AG09309 (cell line): Measurements from ENCODE around the gene TSKS.
A peak's percentile ranks its signal among the peaks of the same experiment; 100 is the strongest.

Experiments used
- DNase-seq: peaks from one replicate; pipeline ENCODE4 v3.0.0-alpha.2; 2010; ENCODE audit warnings: low read depth
- H3K4me3 ChIP-seq: 2 replicates; pipeline ENCODE4 v1.5.1; 2011; ENCODE audit warnings: mild to moderate bottlenecking, low read depth, low read length, moderate library complexity; ENCODE audit not compliant: control insufficient read depth
- TF ChIP-seq, protein P1 (sequence below): IDR thresholded peaks from 2 replicates; pipeline ENCODE4 v1.5.1; 2011; ENCODE audit warnings: mild to moderate bottlenecking, low read depth, low read length, inconsistent platforms; ENCODE audit not compliant: insufficient read depth, control insufficient read depth; ENCODE audit errors: missing control alignments

The TSKS gene, protein sequence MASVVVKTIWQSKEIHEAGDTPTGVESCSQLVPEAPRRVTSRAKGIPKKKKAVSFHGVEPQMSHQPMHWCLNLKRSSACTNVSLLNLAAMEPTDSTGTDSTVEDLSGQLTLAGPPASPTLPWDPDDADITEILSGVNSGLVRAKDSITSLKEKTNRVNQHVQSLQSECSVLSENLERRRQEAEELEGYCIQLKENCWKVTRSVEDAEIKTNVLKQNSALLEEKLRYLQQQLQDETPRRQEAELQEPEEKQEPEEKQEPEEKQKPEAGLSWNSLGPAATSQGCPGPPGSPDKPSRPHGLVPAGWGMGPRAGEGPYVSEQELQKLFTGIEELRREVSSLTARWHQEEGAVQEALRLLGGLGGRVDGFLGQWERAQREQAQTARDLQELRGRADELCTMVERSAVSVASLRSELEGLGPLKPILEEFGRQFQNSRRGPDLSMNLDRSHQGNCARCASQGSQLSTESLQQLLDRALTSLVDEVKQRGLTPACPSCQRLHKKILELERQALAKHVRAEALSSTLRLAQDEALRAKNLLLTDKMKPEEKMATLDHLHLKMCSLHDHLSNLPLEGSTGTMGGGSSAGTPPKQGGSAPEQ

DNA sequence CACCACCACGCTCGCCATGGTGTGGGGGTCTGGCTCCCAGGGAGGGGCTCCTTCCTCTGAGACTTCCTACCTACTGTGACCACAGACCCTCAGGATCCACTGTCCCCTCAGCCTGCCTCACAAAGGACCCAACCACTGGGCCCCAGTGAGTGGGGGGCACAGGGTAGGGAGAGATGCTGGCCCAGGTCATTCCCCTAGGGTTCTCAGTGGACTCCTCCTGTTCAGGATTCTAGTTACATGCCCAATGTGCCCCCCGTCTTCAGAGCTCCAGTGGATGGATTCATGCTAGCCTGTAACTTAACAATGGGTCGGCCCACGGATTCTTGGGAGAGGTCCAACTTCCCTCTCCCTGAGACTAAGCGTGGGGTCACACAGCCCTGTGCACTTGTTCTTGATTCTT lies at the start of gene TSKS:
TSS of gene TSKS (minus strand) at position 77 of the 400 bp plus-strand sequence. CDS start at position 18, 59 bp downstream.
- no peak for DNase-seq
- H3K4me3 ChIP-seq = no peak within 1 kb of the TSS
- TF ChIP-seq, protein P1, sequence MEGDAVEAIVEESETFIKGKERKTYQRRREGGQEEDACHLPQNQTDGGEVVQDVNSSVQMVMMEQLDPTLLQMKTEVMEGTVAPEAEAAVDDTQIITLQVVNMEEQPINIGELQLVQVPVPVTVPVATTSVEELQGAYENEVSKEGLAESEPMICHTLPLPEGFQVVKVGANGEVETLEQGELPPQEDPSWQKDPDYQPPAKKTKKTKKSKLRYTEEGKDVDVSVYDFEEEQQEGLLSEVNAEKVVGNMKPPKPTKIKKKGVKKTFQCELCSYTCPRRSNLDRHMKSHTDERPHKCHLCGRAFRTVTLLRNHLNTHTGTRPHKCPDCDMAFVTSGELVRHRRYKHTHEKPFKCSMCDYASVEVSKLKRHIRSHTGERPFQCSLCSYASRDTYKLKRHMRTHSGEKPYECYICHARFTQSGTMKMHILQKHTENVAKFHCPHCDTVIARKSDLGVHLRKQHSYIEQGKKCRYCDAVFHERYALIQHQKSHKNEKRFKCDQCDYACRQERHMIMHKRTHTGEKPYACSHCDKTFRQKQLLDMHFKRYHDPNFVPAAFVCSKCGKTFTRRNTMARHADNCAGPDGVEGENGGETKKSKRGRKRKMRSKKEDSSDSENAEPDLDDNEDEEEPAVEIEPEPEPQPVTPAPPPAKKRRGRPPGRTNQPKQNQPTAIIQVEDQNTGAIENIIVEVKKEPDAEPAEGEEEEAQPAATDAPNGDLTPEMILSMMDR = no peak

DNA sequence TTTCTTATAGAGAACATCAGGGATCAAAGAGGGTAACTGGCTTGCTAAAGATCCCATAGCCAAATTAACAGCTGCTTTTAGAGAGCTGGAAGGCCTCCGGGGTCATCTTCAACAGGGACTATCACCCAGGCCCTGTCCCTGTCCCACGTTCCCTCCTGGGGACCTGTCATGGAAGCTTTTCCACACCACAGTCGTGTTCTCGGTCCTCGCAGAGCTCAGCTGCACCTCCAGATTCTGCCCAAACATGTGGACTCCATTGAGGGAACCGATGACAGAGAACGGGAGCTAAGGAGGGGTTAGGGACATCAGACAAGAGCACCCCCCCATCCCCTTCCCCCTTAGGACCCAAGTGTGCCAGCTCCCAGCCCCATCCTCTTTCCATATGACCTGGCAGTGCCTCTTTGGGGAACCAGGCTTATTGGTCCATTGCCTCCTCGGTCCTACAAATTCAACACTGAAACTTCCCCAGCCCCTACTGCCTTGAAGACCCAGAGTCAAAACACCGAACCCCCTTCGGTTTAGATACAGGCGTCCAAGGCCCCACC lies 49.4 kb upstream of the TSKS start:
- TF ChIP-seq, protein P1 = no peak
- no peak for DNase-seq
- H3K4me3 ChIP-seq = peak overlapping the region; percentile 90

DNA sequence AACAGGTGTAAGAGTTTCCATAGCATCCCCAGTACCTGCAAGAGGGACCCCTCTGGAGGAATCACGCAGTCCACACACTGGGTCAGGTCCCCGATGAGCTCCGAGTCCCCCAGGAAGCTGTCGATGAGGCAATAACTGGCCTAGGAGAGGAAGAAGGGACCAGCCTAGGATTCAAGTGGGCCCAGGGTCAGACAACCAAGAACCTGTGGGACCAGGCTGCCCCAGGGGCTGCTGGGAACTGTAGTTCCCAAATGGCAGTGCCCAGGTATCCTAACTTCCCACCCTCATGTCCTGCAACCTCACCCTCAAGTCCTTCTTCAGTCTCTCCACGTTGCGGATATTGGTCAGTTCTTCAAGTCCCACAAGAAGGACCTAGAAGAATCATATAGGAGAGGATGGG lies 48.2 kb upstream of the TSKS start:
- no peak overlapping the region for H3K4me3 ChIP-seq
- DNase-seq = no peak
- TF ChIP-seq, protein P1 = no peak

DNA sequence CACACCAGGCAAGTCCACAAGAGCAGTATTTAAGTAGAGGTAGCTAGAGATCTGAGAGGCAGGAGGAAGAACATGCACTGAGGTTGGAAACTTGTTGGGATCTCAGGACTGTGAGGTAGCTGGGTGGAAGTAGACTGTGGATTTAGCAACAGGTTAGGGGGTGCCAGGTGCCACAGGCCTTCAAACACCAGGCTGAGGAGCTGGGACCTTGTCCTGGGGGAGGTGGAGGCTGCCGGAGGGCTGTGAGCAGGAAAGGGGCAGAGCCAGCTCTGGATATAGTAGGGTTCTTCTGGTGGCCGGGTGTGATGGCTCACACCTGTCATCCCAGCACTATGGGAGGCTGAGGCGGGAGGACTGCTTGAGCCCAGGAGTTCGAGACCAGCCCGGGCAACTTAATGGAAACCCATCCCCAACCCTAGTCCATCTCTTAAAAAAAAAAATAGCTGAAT lies 46.9 kb upstream of the TSKS start:
- no peak overlapping the region for H3K4me3 ChIP-seq
- TF ChIP-seq, protein P1 = no peak
- no peak for DNase-seq

DNA sequence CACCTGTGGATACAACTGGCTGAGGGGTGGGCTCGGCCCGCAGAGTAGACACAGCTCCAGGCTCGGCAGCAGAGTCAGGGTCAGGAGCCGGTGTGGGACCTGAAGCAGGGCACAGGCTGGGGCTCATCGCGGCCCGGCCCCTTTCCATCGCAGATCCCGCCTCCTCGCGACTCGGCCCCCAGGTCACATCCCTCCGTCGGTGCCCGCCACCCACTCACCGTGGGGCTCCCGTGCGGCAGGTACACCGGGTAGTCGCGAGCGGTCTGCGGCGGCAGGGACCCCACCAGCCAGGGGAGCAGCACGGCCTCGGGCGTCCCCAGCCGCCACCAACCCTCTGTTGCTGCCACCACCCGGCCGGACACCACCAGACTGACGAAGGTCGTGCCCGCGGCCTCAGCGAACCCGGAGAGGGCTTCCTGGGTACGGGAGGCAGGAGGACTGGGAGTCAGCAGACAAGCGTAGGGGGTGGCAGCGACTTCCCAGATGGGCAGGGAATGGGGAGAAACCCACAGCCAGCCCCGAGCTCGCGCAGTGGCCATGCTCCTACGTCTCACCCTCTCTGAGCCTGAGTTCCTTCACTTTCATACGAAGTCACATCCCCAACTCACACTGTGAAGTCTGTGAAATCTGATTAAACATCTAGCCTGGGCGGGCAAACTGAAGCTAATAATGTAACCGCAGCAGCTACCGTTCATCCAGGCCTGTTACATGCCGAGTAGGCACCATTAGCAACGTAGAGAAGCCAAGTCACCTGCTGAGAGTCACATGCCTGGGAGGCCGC lies 46.2 kb upstream of the TSKS start:
- DNase-seq = no peak
- TF ChIP-seq, protein P1 = no peak

DNA sequence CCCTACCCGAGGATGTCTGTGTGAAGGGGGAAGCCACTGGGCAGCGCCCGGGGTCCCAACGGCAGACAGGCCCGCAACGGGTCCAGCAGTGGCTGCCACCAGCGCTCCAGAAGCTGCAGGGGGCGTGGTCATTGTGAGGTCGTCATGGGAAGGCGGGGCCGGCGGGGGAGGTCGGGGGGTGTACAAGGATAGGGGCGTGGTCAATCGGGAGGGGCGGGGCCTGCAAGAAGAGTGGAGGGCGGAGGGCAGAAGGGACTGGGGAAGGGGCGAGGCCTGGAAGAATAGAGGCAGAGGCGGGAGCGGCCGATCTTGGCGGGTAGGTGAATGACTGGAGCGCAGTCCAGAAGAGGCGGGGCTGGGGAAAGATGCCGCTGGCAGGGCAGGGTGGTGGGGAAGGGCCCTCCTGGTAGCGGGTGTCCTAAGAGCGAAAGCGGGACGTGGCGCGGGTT lies 45.6 kb upstream of the TSKS start:
- H3K4me3 ChIP-seq = peak overlapping the region; percentile 72
- TF ChIP-seq, protein P1 = no peak
- peak; percentile 24 for DNase-seq

More for the DNA sequence above, 46.2 kb upstream of the TSKS start:
- H3K4me3 ChIP-seq = peak overlapping the region; percentile 72
